H1 (cell line): Measurements from ENCODE around the gene ADGRG2. TPM values are rescaled to one million over a fixed set of nuclear protein-coding genes. Genes with fewer than 3 reads are reported as not detected.

Experiments
- CTCF ChIA-PET: fragments of 300-600 bp; sonication (Branson Sonifier 250); formaldehyde crosslinking; loops from one replicate; lab custom pipeline; 2021; ENCODE audit not compliant: partially characterized antibody; lab: Charles Lee
- POLR2A ChIA-PET: fragments of 300-600 bp; sonication (Branson Sonifier 250); formaldehyde crosslinking; loops from one replicate; lab custom pipeline; 2021; ENCODE audit warnings: inconsistent platforms; ENCODE audit not compliant: partially characterized antibody; lab: Charles Lee
- DNase-seq, 2 experiments: peaks; one replicate each; pipeline versions ENCODE4 v3.0.0 to v3.0.0-alpha.2; 2010 to 2022; ENCODE audit warnings: low spot score in 2 of 2, low read depth in 1 of 2, mixed read lengths in 1 of 2
- FAIRE-seq: peaks from 2 replicates; lab custom pipeline; 2011; peaks lifted over from hg19 to GRCh38; lab: Jason Lieb, UNC
- H2AFZ ChIP-seq: 2 replicates; pipeline ENCODE4 v1.8.1; 2012; ENCODE audit warnings: low read length, inconsistent platforms
- H2AK5ac ChIP-seq: 2 replicates; pipeline ENCODE4 v1.6.1; 2013; ENCODE audit warnings: low read depth, low read length
- H2BK120ac ChIP-seq: replicated peaks from 2 replicates; pipeline ENCODE3; 2013; ENCODE audit warnings: low read depth, low read length, inconsistent platforms
- H2BK12ac ChIP-seq: 2 replicates; pipeline ENCODE4 v1.6.1; 2013; ENCODE audit warnings: low read depth, low read length
- H2BK15ac ChIP-seq: 2 replicates; pipeline ENCODE4 v1.6.1; 2013; ENCODE audit warnings: low read length
- H2BK20ac ChIP-seq: 2 replicates; pipeline ENCODE4 v1.6.1; 2013; ENCODE audit warnings: low read length
- H2BK5ac ChIP-seq: 2 replicates; pipeline ENCODE4 v1.6.1; 2013; ENCODE audit warnings: low read depth, low read length
- H3K14ac ChIP-seq: 2 replicates; pipeline ENCODE4 v1.6.1; 2013; ENCODE audit warnings: inconsistent platforms; ENCODE audit not compliant: insufficient read length
- H3K18ac ChIP-seq: 2 replicates; pipeline ENCODE4 v1.6.1; 2013; ENCODE audit warnings: low read length; ENCODE audit errors: extremely low read depth
- H3K23ac ChIP-seq: 2 replicates; pipeline ENCODE4 v1.6.1; 2013; ENCODE audit warnings: inconsistent platforms; ENCODE audit not compliant: insufficient read length
- H3K23me2 ChIP-seq: 2 replicates; pipeline ENCODE4 v1.6.1; 2013; ENCODE audit warnings: low read depth, low read length
- H3K27ac ChIP-seq: 2 replicates; pipeline ENCODE4 v1.6.1; 2011; ENCODE audit warnings: low read depth, low read length, inconsistent platforms
- H3K27me3 ChIP-seq, 4 experiments: replicated peaks in 1 of 4; 1 replicate in 1 of 4; 2 replicates in 3 of 4; pipeline versions ENCODE4 v1.6.1 to v1.8.1; 2011 to 2013; ENCODE audit warnings: low read length in 3 of 4, mild to moderate bottlenecking in 3 of 4, inconsistent platforms in 2 of 4, mixed read lengths in 2 of 4, moderate library complexity in 1 of 4; ENCODE audit not compliant: control insufficient read depth in 3 of 4, insufficient read depth in 3 of 4; ENCODE audit errors: extremely low read depth in 1 of 4
- H3K36me3 ChIP-seq, 4 experiments: 2 replicates each; pipeline versions ENCODE4 v1.6.1 to v1.8.1; 2011 to 2013; ENCODE audit warnings: mild to moderate bottlenecking in 4 of 4, low read length in 3 of 4, moderate library complexity in 2 of 4, control low read depth in 1 of 4, inconsistent platforms in 1 of 4; ENCODE audit not compliant: insufficient read depth in 4 of 4, control insufficient read depth in 2 of 4
- H3K4ac ChIP-seq: replicated peaks from 2 replicates; pipeline ENCODE3; 2013; ENCODE audit warnings: low read length, low read depth, mixed read lengths, inconsistent platforms; ENCODE audit not compliant: insufficient read length
- H3K4me1 ChIP-seq, 4 experiments: replicated peaks in 1 of 4; 1 replicate in 1 of 4; 2 replicates in 3 of 4; pipeline versions ENCODE4 v1.6.1 to v1.8.1; 2011 to 2013; ENCODE audit warnings: low read length in 3 of 4, inconsistent platforms in 2 of 4, mixed read lengths in 1 of 4; ENCODE audit not compliant: insufficient read depth in 4 of 4, control insufficient read depth in 3 of 4
- H3K4me2 ChIP-seq, 2 experiments: 2 replicates each; pipeline versions ENCODE4 v1.6.1 to v1.8.1; 2011 to 2013; ENCODE audit warnings: low read depth in 2 of 2, low read length in 2 of 2, control low read depth in 1 of 2, inconsistent platforms in 1 of 2, mild to moderate bottlenecking in 1 of 2; ENCODE audit not compliant: insufficient read depth in 1 of 2
- H3K4me3 ChIP-seq, 4 experiments: fragments of 200-600, 300-600 bp in 1 of 4; sonication (generic), shearing (Covaris generic), sonication (Bioruptor Twin) in 1 of 4; 2 replicates each; pipeline versions ENCODE4 v1.5.1 to v1.8.1; 2011 to 2016; ENCODE audit warnings: low read length in 4 of 4, low read depth in 3 of 4, control low read depth in 2 of 4, inconsistent platforms in 2 of 4, mild to moderate bottlenecking in 2 of 4, mixed read lengths in 1 of 4, moderate library complexity in 1 of 4; ENCODE audit not compliant: insufficient read depth in 2 of 4; ENCODE audit errors: extremely low read depth in 1 of 4
- H3K56ac ChIP-seq: replicated peaks from 2 replicates; pipeline ENCODE3; 2013; ENCODE audit warnings: low read depth, mild to moderate bottlenecking, mixed read lengths, low read length, inconsistent platforms; ENCODE audit not compliant: insufficient read length
- H3K79me1 ChIP-seq: 2 replicates; pipeline ENCODE4 v1.6.1; 2013; ENCODE audit warnings: low read depth, low read length, control low read depth
- H3K79me2 ChIP-seq, 2 experiments: 2 replicates each; pipeline versions ENCODE4 v1.6.1 to v1.8.1; 2012 to 2013; ENCODE audit warnings: low read length in 2 of 2, mild to moderate bottlenecking in 2 of 2, inconsistent platforms in 1 of 2; ENCODE audit not compliant: insufficient read depth in 2 of 2, control insufficient read depth in 1 of 2
- H3K9ac ChIP-seq, 4 experiments: replicated peaks in 1 of 4; 1 replicate in 1 of 4; 2 replicates in 3 of 4; pipeline versions ENCODE4 v1.6.1 to v1.8.1; 2011 to 2013; ENCODE audit warnings: low read depth in 3 of 4, low read length in 3 of 4, control low read depth in 2 of 4, mild to moderate bottlenecking in 2 of 4, moderate library complexity in 2 of 4, inconsistent platforms in 1 of 4; ENCODE audit errors: extremely low read depth in 1 of 4
- H3K9me3 ChIP-seq, 2 experiments: 2 replicates each; pipeline versions ENCODE4 v1.6.1 to v1.8.1; 2012 to 2013; ENCODE audit warnings: mild to moderate bottlenecking in 2 of 2, moderate library complexity in 2 of 2, control low read depth in 1 of 2, inconsistent platforms in 1 of 2, low read depth in 1 of 2, low read length in 1 of 2, mixed read lengths in 1 of 2; ENCODE audit not compliant: insufficient read depth in 2 of 2
- H4K20me1 ChIP-seq, 2 experiments: replicated peaks in 1 of 2; 2 replicates each; pipeline versions ENCODE3 to v1.8.1; 2011 to 2013; ENCODE audit warnings: inconsistent platforms in 2 of 2, low read length in 2 of 2, mild to moderate bottlenecking in 1 of 2; ENCODE audit not compliant: insufficient read depth in 2 of 2, control insufficient read depth in 1 of 2
- H4K5ac ChIP-seq: 2 replicates; pipeline ENCODE4 v1.6.1; 2013; ENCODE audit warnings: low read length, low read depth, mixed read lengths, inconsistent platforms; ENCODE audit not compliant: insufficient read length
- H4K8ac ChIP-seq: 2 replicates; pipeline ENCODE4 v1.8.0; 2013; ENCODE audit warnings: mild to moderate bottlenecking, moderate library complexity, low read length, inconsistent platforms; ENCODE audit not compliant: insufficient read depth; ENCODE audit errors: extremely low read depth
- H4K91ac ChIP-seq: replicated peaks from 2 replicates; pipeline ENCODE3; 2013; ENCODE audit warnings: low read length, mixed read lengths, inconsistent platforms; ENCODE audit not compliant: insufficient read length
- ASH2L ChIP-seq: fragments of 200-600, 300-600 bp; sonication (generic); IDR thresholded peaks from one replicate; pipeline ENCODE4 v1.7.1; 2017; ENCODE audit warnings: low read length
- ATF2 ChIP-seq: IDR thresholded peaks from 2 replicates; pipeline ENCODE4 v1.6.1; 2012; ENCODE audit warnings: low read length, inconsistent platforms
- CHD1 ChIP-seq: IDR thresholded peaks from 2 replicates; pipeline ENCODE4 v1.6.1; 2012; ENCODE audit warnings: low read depth, low read length, improper control_type of control experiment
- PHF8 ChIP-seq: fragments of 200-600 bp; sonication (generic); conservative IDR thresholded peaks from 2 replicates; pipeline ENCODE4 v1.7.1; 2012; ENCODE audit warnings: low read depth, mild to moderate bottlenecking, inconsistent platforms, low read length, moderate library complexity
- POLR2A ChIP-seq, 2 experiments: IDR thresholded peaks; 1 replicate in 1 of 2; 2 replicates in 1 of 2; pipeline ENCODE4 v1.6.1; 2011; ENCODE audit warnings: low read depth in 2 of 2, low read length in 2 of 2, mild to moderate bottlenecking in 2 of 2; ENCODE audit errors: control extremely low read depth in 1 of 2
- SIRT6 ChIP-seq: IDR thresholded peaks from one replicate; pipeline ENCODE4 v1.7.1; 2012; ENCODE audit warnings: low read length, inconsistent platforms
- WGBS, 2 experiments: shearing (Covaris generic) in 1 of 2; methylation state at CpG; one replicate each; pipeline versions ENCODE4 v1.1.6 to v1.1.7; 2013 to 2015; ENCODE audit warnings: low lambda C conversion rate in 2 of 2, mixed read lengths in 2 of 2, inconsistent platforms in 1 of 2, low coverage in 1 of 2, missing lambda C conversion rate in 1 of 2; ENCODE audit not compliant: insufficient replicate concordance in 2 of 2, insufficient coverage in 1 of 2, insufficient read length in 1 of 2; ENCODE audit errors: extremely low coverage in 1 of 2, missing lambda C conversion rate in 1 of 2; 5-methylcytosine and 5-hydroxymethylcytosine counted together
- polyA plus RNA-seq, 7 experiments: library from polyadenylated mRNA; depleted of rRNA in 3 of 7; stranded (reverse) in 5 of 7; unstranded in 2 of 7; fragments of >200 nt in 5 of 7; fragments of 200-250 nt in 2 of 7; gene quantifications; 1 replicate in 5 of 7; 2 replicates in 1 of 7; 4 replicates in 1 of 7; pipeline versions ENCODE4 v1.2.1 to v1.2.3, GENCODE V29; 2011 to 2013; ENCODE audit warnings: missing spikeins in 2 of 7, mixed read lengths in 2 of 7
- total RNA-seq: library from RNA; stranded (reverse); fragmentation: NEBNext Ultra II Directional; extraction: Animal tissue kit (Norgen Biotek cat#: 25700); gene quantifications from 2 replicates; pipeline ENCODE4 v1.2.1, GENCODE V29; 2021

ADGRG2 gene
- total and polyA plus RNA-seq, 2 of the 8 experiments (the other 6 are each of a cell fraction or from before 2014, with no cell fraction given), result 8.9 to 13.3 TPM

DNA sequence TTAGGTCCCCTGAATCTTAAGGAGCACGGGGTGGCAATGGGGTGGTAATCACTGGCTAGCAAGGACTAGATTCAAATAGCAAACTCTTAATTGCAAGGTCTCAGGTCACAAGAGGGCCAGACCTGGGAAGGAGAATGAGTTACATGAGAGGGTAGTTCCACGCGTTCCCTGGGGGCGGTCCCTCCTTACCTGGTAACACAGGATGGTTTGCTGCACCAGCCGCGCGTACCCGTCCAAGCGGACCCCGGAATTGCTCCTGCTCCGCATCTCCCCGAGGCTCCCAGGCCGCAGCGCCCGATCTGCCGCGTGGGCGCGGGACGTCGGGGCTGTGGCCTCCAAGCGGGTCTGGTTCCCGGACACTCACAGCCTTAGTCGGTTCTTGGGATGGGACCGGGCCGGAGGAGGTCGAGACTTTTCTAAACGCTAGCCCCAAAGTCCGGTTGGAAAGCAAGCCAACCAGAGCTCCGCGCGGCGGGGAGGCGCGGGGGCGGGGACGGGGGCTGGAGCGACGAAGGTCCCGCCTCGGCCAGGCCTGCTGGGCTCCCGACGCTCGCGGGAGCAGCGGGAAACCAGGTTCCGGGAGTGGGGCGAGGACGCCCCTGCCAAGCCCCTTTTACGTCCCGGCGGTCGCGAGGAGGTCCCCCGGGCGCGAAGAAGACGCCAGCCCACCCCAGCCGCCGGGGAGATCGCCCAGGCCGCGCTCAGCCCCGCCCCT is 138.4 kb downstream of the ADGRG2 start, which contains the start of gene PHKA2:
TSS of gene PHKA2 (minus strand) at position 449 of the 715 bp plus-strand sequence. CDS start at position 267, 182 bp downstream.
- ChIA-PET POLR2A (interaction anchor here (0.7 kb wide), 1 partner anchor 12 kb away, joined by 3 read pairs; no protein-coding TSS in a partner anchor), CTCF (interaction anchor here (1.6 kb wide), 1 partner anchor 350 kb away, joined by 5 read pairs; no protein-coding TSS in a partner anchor)
- H3K27ac ChIP-seq, result peak within 1 kb of the TSS; percentile 73
- peak within 1 kb of the TSS; percentile 73 to 90 (median 83) for H3K4me3 ChIP-seq
- H2BK120ac ChIP-seq, result no peak within 1 kb of the TSS
- H3K4ac ChIP-seq, result no peak within 1 kb of the TSS
- no peaks in the 10 kb centered on the region for H3K27me3 ChIP-seq
- no peak within 1 kb of the TSS for H2BK15ac ChIP-seq
- H3K4me1 ChIP-seq, result peaks cover 0 to 3% (median under 1%) of the 10 kb centered on the region in 4 experiments; a peak in 2 of 7 replicates
- WGBS, 2 experiments, result 2% methylated on average over 10 of the region's 64 CpGs; no CpG with 5 or more reads in 1 of the 2 experiments
- peak within 1 kb of the TSS; percentile 85; the same call in 1 of the 2 replicates for H4K8ac ChIP-seq
- no peak within 1 kb of the TSS for H2BK20ac ChIP-seq
- no peaks in the 10 kb centered on the region for H3K9me3 ChIP-seq
- H3K79me2 ChIP-seq, result peaks cover 0 to 22% of the 10 kb centered on the region in 2 experiments; a peak in 2 of 4 replicates
- peak within 1 kb of the TSS; percentile 69 for H3K56ac ChIP-seq
- no peaks in the 10 kb centered on the region for H3K79me1 ChIP-seq
- no peak within 1 kb of the TSS; the same call in 1 of the 2 replicates for H3K18ac ChIP-seq
- no peak within 1 kb of the TSS for H4K91ac ChIP-seq
- no peak within 1 kb of the TSS for H2AK5ac ChIP-seq
- H2AFZ ChIP-seq, result no peak within 1 kb of the TSS
- H4K20me1 ChIP-seq, result no peaks in the 10 kb centered on the region
- no peak within 1 kb of the TSS for H3K23ac ChIP-seq
- no peak within 1 kb of the TSS for H2BK5ac ChIP-seq
- no peaks in the 10 kb centered on the region for H3K36me3 ChIP-seq
- DNase-seq (peak in 1 of 2 experiments; percentile 72), FAIRE-seq (no peak)
- H3K4me2 ChIP-seq, result peak within 1 kb of the TSS; percentile 74 to 76
- H3K9ac ChIP-seq, result peak within 1 kb of the TSS; percentile 45 to 66 (median 60)
- TF ChIP-seq CHD1 (no peak), PHF8 (0 out of 2 replicates have a peak, but pooled peaks have one; percentile 8), SIRT6 (no peak), ASH2L (peak; percentile 59), POLR2A (IDR thresholded peaks at IDR 0.05; ENCODE audit: control extremely low read depth in 1 of 2, low read depth in 2 of 2, low read length in 2 of 2) (0 out of 3 replicates have a peak, but pooled peaks of 1 of the 2 experiments have one; percentile 7), ATF2 (no peak)
- no peak within 1 kb of the TSS for H2BK12ac ChIP-seq
- H3K14ac ChIP-seq, result no peak within 1 kb of the TSS
- H3K23me2 ChIP-seq, result no peaks in the 10 kb centered on the region; the same call in 1 of the 2 replicates
- H4K5ac ChIP-seq, result peak within 1 kb of the TSS; percentile 66
